Endothelial cell (in vitro differentiated cells): ENCODE results near the gene ABI3BP. TPM values are rescaled to one million over a fixed set of nuclear protein-coding genes. Genes with fewer than 3 reads are reported as not detected.

Experiments used
- DNase-seq: peaks from one replicate; pipeline ENCODE4 v3.0.0; 2021; ENCODE audit warnings: low spot score
- H3K27ac Mint-ChIP-seq: one replicate; pipeline ENCODE4 v1.8.0; 2021; ENCODE audit warnings: mixed read lengths, inconsistent platforms; ENCODE audit not compliant: unreplicated experiment
- H3K27me3 Mint-ChIP-seq: one replicate; pipeline ENCODE4 v1.8.0; 2021; ENCODE audit warnings: mild to moderate bottlenecking, moderate library complexity, mixed read lengths, inconsistent platforms; ENCODE audit not compliant: unreplicated experiment
- H3K36me3 Mint-ChIP-seq: one replicate; pipeline ENCODE4 v1.8.0; 2021; ENCODE audit warnings: mild to moderate bottlenecking, low read depth, mixed read lengths, inconsistent platforms; ENCODE audit not compliant: unreplicated experiment
- H3K4me1 Mint-ChIP-seq: one replicate; pipeline ENCODE4 v1.8.0; 2021; ENCODE audit warnings: mild to moderate bottlenecking, mixed read lengths, inconsistent platforms; ENCODE audit not compliant: unreplicated experiment
- H3K4me3 Mint-ChIP-seq: one replicate; pipeline ENCODE4 v1.8.0; 2021; ENCODE audit warnings: mild to moderate bottlenecking, mixed read lengths, inconsistent platforms; ENCODE audit not compliant: unreplicated experiment
- H3K9me3 Mint-ChIP-seq: one replicate; pipeline ENCODE4 v1.8.0; 2021; ENCODE audit warnings: mixed read lengths, inconsistent platforms; ENCODE audit not compliant: unreplicated experiment
- total RNA-seq: library from RNA; stranded (reverse); fragmentation: NEBNext Ultra II Directional; extraction: Animal tissue kit (Norgen Biotek cat#: 25700); gene quantifications from one replicate; pipeline ENCODE4 v1.2.1, GENCODE V29; 2021; ENCODE audit not compliant: unreplicated experiment
- TF ChIP-seq, protein P1 (sequence below): fragments of 200-600 bp; sonication (generic); IDR thresholded peaks from one replicate; pipeline ENCODE4 v1.5.0; 2021; ENCODE audit warnings: antibody characterized with exemption; ENCODE audit not compliant: unreplicated experiment

Gene ABI3BP
- total RNA-seq, 1 donor from 2014 or later = 0.26 TPM

DNA sequence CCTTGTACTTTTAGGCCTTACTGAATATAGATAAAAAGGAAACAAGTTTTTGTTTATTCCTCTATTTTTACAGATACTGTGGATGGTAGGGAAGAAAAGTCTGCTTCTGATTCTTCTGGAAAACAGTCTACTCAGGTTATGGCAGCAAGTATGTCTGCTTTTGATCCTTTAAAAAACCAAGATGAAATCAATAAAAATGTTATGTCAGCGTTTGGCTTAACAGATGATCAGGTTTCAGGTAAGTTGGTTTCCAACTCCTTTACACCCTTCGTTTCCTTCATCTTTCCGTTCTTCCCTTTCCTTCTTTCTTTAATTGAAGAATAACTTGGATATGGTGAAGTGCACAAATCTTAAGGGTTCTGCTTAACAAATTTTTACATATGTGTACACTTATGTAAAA lies 260.8 kb downstream of the ABI3BP start:
- TF ChIP-seq, protein P1, sequence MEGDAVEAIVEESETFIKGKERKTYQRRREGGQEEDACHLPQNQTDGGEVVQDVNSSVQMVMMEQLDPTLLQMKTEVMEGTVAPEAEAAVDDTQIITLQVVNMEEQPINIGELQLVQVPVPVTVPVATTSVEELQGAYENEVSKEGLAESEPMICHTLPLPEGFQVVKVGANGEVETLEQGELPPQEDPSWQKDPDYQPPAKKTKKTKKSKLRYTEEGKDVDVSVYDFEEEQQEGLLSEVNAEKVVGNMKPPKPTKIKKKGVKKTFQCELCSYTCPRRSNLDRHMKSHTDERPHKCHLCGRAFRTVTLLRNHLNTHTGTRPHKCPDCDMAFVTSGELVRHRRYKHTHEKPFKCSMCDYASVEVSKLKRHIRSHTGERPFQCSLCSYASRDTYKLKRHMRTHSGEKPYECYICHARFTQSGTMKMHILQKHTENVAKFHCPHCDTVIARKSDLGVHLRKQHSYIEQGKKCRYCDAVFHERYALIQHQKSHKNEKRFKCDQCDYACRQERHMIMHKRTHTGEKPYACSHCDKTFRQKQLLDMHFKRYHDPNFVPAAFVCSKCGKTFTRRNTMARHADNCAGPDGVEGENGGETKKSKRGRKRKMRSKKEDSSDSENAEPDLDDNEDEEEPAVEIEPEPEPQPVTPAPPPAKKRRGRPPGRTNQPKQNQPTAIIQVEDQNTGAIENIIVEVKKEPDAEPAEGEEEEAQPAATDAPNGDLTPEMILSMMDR = no peak
- no peak for DNase-seq
- Mint-ChIP-seq H3K4me3 (no peak overlapping the region), H3K36me3 (peaks cover 16% of the 10 kb centered on the region), H3K9me3 (no peaks in the 10 kb centered on the region), H3K27me3 (peaks cover 2% of the 10 kb centered on the region), H3K4me1 (peaks cover 3% of the 10 kb centered on the region), H3K27ac (no peak overlapping the region)

DNA sequence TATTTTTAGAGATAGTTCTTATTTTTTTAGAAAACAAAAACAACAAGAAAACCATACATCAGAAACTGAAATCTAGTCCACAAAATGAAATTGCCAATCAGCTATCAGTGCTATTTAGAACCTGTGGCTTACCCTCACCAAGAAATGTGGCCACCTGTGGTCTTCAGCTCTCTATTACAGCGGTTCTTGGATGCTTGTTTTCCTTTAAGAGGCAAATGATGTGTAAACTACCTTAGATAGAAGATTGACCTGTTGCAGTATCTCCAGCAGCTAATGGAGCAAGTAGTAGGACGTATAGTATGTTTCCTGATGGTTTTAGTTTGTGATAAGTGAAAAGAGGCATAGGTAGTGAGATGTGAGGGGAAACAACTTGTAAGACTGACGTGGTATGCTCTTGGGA lies 262.7 kb downstream of the ABI3BP start:
- H3K27me3 Mint-ChIP-seq = peaks cover 2% of the 10 kb centered on the region
- TF ChIP-seq, protein P1 = no peak
- H3K4me1 Mint-ChIP-seq = peaks cover 3% of the 10 kb centered on the region
- peaks cover 18% of the 10 kb centered on the region for H3K36me3 Mint-ChIP-seq
- DNase-seq = no peak
- H3K9me3 Mint-ChIP-seq = no peaks in the 10 kb centered on the region
- H3K27ac Mint-ChIP-seq = peak overlapping the region; percentile 33
- H3K4me3 Mint-ChIP-seq = no peak overlapping the region

DNA sequence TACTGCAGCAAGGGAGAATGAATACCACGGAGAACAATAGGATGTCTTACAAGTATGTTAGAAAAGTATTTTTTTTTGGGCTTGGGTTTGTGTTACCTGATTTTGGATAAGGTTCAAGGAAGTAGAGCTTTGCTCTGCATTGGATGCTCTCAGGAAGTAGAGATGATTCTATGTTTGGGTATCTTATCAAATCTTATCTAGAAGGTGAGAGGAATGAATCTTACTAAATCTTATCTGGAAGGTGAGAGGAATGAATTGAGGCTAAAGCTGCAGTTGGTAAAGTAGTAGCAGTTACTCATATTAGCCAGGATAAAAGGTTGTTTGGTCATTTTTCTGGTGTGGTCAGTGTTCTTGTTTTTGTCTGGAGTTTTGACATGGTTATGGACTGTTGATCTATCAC lies 266.5 kb downstream of the ABI3BP start:
- TF ChIP-seq, protein P1 = no peak
- Mint-ChIP-seq H3K4me1 (peaks cover 3% of the 10 kb centered on the region), H3K9me3 (no peaks in the 10 kb centered on the region), H3K27me3 (peaks cover 2% of the 10 kb centered on the region), H3K36me3 (peaks cover 24% of the 10 kb centered on the region), H3K27ac (no peak overlapping the region), H3K4me3 (no peak overlapping the region)
- DNase-seq = no peak

DNA sequence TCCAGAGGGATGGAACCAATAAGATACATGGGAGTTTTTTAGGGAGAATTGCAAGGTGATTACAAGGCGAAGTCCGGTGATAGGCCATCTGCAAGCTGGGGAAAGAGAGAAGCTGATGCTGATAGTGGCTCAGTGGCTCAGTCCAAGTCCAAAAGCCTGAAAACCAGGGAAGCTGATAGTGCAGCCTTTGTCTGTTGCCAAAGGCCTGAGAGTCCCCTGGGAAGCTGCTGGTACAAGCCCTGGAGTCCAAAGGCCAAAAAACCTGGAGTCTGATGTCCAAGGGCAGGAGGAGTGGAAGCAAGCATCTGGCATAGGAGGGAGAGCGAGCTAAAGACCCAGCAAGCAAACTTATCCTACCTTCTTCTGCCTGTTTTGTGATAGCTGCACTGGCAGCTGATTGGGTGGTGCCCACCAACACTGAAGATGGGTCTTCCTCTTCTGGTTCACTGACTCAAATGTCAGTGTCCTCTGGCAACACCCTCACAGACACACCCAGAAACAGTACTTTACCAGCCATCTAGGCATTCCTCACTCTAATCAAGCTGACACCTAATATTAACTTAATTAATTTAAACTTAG lies 267.2 kb downstream of the ABI3BP start:
- peaks cover 24% of the 10 kb centered on the region for H3K36me3 Mint-ChIP-seq
- H3K4me1 Mint-ChIP-seq = peaks cover 3% of the 10 kb centered on the region
- no peaks in the 10 kb centered on the region for H3K9me3 Mint-ChIP-seq
- TF ChIP-seq, protein P1 = no peak
- no peak for DNase-seq
- H3K27me3 Mint-ChIP-seq = peaks cover 2% of the 10 kb centered on the region
- H3K27ac Mint-ChIP-seq = no peak overlapping the region
- H3K4me3 Mint-ChIP-seq = no peak overlapping the region

DNA sequence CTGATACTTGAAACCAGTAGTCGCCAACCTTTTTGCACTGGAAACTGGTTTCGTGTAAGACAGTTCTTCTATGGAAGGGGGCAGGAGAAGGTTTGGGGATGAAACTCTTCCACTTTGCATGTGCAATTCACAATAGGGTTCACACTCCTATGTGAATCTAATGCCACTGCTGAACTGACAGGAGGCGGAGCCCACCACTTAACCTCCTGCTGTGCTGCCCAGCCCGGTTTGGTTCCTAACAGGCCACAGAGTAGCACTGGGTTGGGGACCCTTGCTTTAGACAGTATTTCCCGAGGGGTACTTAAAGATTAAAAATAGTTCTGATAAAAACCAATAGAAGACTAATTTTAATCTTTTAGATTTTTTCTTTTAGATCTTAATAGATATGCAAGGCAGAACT lies 272.8 kb downstream of the ABI3BP start:
- TF ChIP-seq, protein P1 = no peak
- Mint-ChIP-seq H3K27me3 (no peaks in the 10 kb centered on the region), H3K4me3 (no peak overlapping the region), H3K4me1 (peaks cover 10% of the 10 kb centered on the region), H3K9me3 (no peaks in the 10 kb centered on the region), H3K36me3 (peaks cover 20% of the 10 kb centered on the region), H3K27ac (no peak overlapping the region)
- no peak for DNase-seq
